Adrenal gland (tissue), 5 donors: Measurements from ENCODE around the gene NCK2.

Experiments
- POLR2A ChIP-seq, 2 donors: fragments of 450-650 bp; IDR thresholded peaks; one replicate each; pipeline ENCODE4 v1.6.1; 2017; ENCODE audit warnings: antibody characterized with exemption in 2 of 2, mild to moderate bottlenecking in 2 of 2, moderate library complexity in 1 of 2
- TF ChIP-seq, protein P1 (sequence below), 6 experiments: fragments of 450-650 bp in 4 of 6; fragments of 200-600 bp in 2 of 6; sonication (generic) in 1 of 6; IDR thresholded peaks; 1 replicate in 5 of 6; 2 replicates in 1 of 6; pipeline versions ENCODE4 v1.5.1 to v1.8.0; 2016 to 2021; ENCODE audit warnings: antibody characterized with exemption in 6 of 6, mild to moderate bottlenecking in 2 of 6, moderate library complexity in 1 of 6
- donor health status: DM: no; HTN: no; CAD: no.

DNA sequence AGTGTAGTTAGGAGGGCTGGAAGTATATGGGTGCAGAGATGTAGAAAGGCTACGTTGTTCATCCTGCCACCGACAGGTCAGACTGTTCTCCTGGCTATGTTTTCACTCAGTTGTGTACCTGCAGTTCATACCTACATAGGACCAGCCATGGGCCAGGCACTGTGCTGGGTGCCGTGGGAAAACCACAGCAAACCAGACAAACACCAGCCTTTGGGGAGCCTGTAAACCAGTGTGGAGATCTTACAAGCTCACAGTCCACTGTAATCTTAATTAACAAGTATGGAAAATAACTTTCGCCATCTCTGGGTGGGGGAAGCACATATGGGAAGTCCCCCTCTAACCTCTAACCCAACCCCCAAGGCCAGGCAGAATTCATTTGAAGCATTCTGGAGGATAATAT, 12.7 kb downstream of the NCK2 start:
- TF ChIP-seq POLR2A (IDR thresholded peaks at IDR 0.05), result no peak
- TF ChIP-seq, protein P1, sequence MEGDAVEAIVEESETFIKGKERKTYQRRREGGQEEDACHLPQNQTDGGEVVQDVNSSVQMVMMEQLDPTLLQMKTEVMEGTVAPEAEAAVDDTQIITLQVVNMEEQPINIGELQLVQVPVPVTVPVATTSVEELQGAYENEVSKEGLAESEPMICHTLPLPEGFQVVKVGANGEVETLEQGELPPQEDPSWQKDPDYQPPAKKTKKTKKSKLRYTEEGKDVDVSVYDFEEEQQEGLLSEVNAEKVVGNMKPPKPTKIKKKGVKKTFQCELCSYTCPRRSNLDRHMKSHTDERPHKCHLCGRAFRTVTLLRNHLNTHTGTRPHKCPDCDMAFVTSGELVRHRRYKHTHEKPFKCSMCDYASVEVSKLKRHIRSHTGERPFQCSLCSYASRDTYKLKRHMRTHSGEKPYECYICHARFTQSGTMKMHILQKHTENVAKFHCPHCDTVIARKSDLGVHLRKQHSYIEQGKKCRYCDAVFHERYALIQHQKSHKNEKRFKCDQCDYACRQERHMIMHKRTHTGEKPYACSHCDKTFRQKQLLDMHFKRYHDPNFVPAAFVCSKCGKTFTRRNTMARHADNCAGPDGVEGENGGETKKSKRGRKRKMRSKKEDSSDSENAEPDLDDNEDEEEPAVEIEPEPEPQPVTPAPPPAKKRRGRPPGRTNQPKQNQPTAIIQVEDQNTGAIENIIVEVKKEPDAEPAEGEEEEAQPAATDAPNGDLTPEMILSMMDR (IDR thresholded peaks at IDR 0.05), result no peak
